ENCODE measurements around the gene MSTO1. TPM values are rescaled to one million over a fixed set of nuclear protein-coding genes. Genes with fewer than 3 reads are reported as not detected.
"Not testable (repeated sequence)": the region's sequence is repeated elsewhere in the genome, so short reads cannot be mapped to it uniquely, and the experiment has no call there.

The MSTO1 gene
- total RNA-seq, 2 experiments from 2014 or later: 68.6 to 82.9 TPM

GRCh38 chr1:155622191-155622590 is 12.2 kb downstream of the MSTO1 start:
- intact Hi-C loops (cut with micrococcal nuclease; ENCODE audit: unreplicated experiment): no loop called here
- ChIA-PET CTCF (ENCODE audit: unreplicated experiment) (no interaction called here), POLR2A (interaction anchor here (0.6 to 0.7 kb wide), 2 partner anchors 195 to 428 kb away, joined by 4 read pairs; no protein-coding TSS in a partner anchor)
- H3K9me3 ChIP-seq (ENCODE audit: low read length): no peaks in the 10 kb centered on the region
- no peak for DNase-seq (ENCODE audit: low spot score)
- H3K27ac ChIP-seq (ENCODE audit: low read depth, low read length, poor library complexity, severe bottlenecking): no peak overlapping the region
- no peaks in the 10 kb centered on the region for H3K4me1 ChIP-seq (ENCODE audit: insufficient read depth, low read length, poor library complexity, severe bottlenecking)
- BruUV-seq (replicated peaks): no TSS peak
- TF ChIP-seq EZH2phosphoT487 (IDR thresholded peaks at IDR 0.05; ENCODE audit: borderline replicate concordance, low read depth, low read length): no peak
- TF ChIP-seq, protein P1, sequence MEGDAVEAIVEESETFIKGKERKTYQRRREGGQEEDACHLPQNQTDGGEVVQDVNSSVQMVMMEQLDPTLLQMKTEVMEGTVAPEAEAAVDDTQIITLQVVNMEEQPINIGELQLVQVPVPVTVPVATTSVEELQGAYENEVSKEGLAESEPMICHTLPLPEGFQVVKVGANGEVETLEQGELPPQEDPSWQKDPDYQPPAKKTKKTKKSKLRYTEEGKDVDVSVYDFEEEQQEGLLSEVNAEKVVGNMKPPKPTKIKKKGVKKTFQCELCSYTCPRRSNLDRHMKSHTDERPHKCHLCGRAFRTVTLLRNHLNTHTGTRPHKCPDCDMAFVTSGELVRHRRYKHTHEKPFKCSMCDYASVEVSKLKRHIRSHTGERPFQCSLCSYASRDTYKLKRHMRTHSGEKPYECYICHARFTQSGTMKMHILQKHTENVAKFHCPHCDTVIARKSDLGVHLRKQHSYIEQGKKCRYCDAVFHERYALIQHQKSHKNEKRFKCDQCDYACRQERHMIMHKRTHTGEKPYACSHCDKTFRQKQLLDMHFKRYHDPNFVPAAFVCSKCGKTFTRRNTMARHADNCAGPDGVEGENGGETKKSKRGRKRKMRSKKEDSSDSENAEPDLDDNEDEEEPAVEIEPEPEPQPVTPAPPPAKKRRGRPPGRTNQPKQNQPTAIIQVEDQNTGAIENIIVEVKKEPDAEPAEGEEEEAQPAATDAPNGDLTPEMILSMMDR (conservative IDR thresholded peaks at IDR 0.05; ENCODE audit: low read length): no peak
- H3K36me3 ChIP-seq (ENCODE audit: insufficient read depth, low read length): no peaks in the 10 kb centered on the region
- H2AFZ ChIP-seq (ENCODE audit: low read length): no peak overlapping the region
- no peak overlapping the region for H3K4me3 ChIP-seq (ENCODE audit: low read depth, low read length, poor library complexity, severe bottlenecking)
- no peaks in the 10 kb centered on the region for H4K20me1 ChIP-seq (ENCODE audit: insufficient read depth, low read length)
- H3K4me2 ChIP-seq (ENCODE audit: low read length): no peak overlapping the region
- H3K9me2 ChIP-seq (ENCODE audit: insufficient read depth, low read length): no peaks in the 10 kb centered on the region
- no peaks in the 10 kb centered on the region for H3K79me2 ChIP-seq (ENCODE audit: insufficient read depth, low read depth, low read length)

DNA sequence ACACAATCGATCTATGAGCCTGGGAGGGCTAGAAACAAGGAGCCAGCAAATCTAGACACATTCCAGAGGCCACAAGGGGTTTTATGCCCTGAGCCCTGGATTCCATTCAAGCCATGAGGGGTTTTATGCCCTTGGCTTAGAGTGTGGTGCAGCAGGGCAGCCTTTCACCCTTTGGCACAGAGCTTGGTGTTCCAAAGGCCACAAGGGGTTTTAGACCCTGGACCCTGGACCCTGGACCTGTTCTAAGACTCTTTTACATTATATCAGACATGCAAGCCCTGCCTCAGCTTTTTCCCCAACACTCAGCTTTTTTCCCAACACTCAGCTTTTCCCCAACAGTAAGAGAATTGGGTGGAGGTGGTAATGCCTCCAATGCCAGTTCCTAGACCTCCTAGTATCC is 13.3 kb downstream of the MSTO1 start:
- TF ChIP-seq, protein P1 (conservative IDR thresholded peaks at IDR 0.05; ENCODE audit: low read length): no peak
- no peak for TF ChIP-seq EZH2phosphoT487 (IDR thresholded peaks at IDR 0.05; ENCODE audit: borderline replicate concordance, low read depth, low read length)
- Histone ChIP-seq H3K9me3 (ENCODE audit: low read length) (no peaks in the 10 kb centered on the region), H3K4me2 (ENCODE audit: low read length) (no peak overlapping the region), H3K27ac (ENCODE audit: low read depth, low read length, poor library complexity, severe bottlenecking) (no peak overlapping the region), H3K9me2 (ENCODE audit: insufficient read depth, low read length) (no peaks in the 10 kb centered on the region), H3K4me1 (ENCODE audit: insufficient read depth, low read length, poor library complexity, severe bottlenecking) (no peaks in the 10 kb centered on the region), H4K20me1 (ENCODE audit: insufficient read depth, low read length) (no peaks in the 10 kb centered on the region), H2AFZ (ENCODE audit: low read length) (no peak overlapping the region), H3K36me3 (ENCODE audit: insufficient read depth, low read length) (no peaks in the 10 kb centered on the region), H3K4me3 (ENCODE audit: low read depth, low read length, poor library complexity, severe bottlenecking) (no peak overlapping the region), H3K79me2 (ENCODE audit: insufficient read depth, low read depth, low read length) (no peaks in the 10 kb centered on the region)
- no peak for DNase-seq (ENCODE audit: low spot score)
- intact Hi-C loops (cut with micrococcal nuclease; ENCODE audit: unreplicated experiment): no loop called here
- ChIA-PET CTCF (ENCODE audit: unreplicated experiment) (no interaction called here), POLR2A (no interaction called here)
- no TSS peak for BruUV-seq (replicated peaks)

GRCh38 chr1:155626428-155626827 is 16.4 kb downstream of the MSTO1 start:
- H3K9me2 ChIP-seq (ENCODE audit: insufficient read depth, low read length); H3K27ac ChIP-seq (ENCODE audit: low read depth, low read length, poor library complexity, severe bottlenecking); H3K4me2 ChIP-seq (ENCODE audit: low read length); H4K20me1 ChIP-seq (ENCODE audit: insufficient read depth, low read length); POLR2A ChIA-PET; DNase-seq (ENCODE audit: low spot score); H3K79me2 ChIP-seq (ENCODE audit: insufficient read depth, low read depth, low read length); H3K36me3 ChIP-seq (ENCODE audit: insufficient read depth, low read length); H2AFZ ChIP-seq (ENCODE audit: low read length); intact Hi-C loops (cut with micrococcal nuclease; ENCODE audit: unreplicated experiment); BruUV-seq (replicated peaks); H3K9me3 ChIP-seq (ENCODE audit: low read length); H3K4me1 ChIP-seq (ENCODE audit: insufficient read depth, low read length, poor library complexity, severe bottlenecking); H3K4me3 ChIP-seq (ENCODE audit: low read depth, low read length, poor library complexity, severe bottlenecking); CTCF ChIA-PET (ENCODE audit: unreplicated experiment): not testable (repeated sequence)

Data from OCI-LY7 (cell line).